GM21717 (cell line): ENCODE data around the gene HK1.
"Not testable (repeated sequence)": the region's sequence is repeated elsewhere in the genome, so short reads cannot be mapped to it uniquely, and the experiment has no call there.

Experiments used
- ATAC-seq: cut with Tn5 transposase; IDR thresholded peaks from one replicate; pipeline ENCODE4 v1.9.1; 2021; ENCODE audit warnings: mild to moderate bottlenecking, moderate library complexity; ENCODE audit not compliant: unreplicated experiment

Gene HK1

DNA sequence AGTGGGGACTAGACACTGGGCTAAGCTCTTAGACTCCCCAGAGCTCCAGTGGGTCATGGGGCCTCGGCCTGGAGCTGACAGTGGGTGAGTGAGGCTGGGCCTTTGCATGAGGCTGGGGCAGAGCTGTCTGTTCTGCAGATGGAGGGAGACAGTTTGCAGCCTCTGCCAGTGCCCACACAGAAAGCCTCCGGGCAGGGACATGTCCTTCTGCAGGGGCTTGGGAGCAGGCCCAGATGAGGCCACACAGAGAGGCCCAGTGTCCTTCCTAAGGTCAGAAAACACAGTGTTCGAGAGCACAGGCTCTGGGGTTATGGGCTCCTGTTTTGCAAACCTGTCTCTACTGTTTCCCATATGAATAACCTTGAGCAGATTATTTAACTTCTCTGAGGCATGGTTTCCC is 25.1 kb upstream of the HK1 start:
- no peak for ATAC-seq

- no peak for ATAC-seq
Measured at GRCh38 chr10:69254877-69255276, 23.4 kb upstream of the HK1 start.

- no peak for ATAC-seq
Measured at GRCh38 chr10:69259547-69260243, 18.6 kb upstream of the HK1 start.

GRCh38 chr10:69261184-69261583 is 17.1 kb upstream of the HK1 start:
- ATAC-seq = no peak

DNA sequence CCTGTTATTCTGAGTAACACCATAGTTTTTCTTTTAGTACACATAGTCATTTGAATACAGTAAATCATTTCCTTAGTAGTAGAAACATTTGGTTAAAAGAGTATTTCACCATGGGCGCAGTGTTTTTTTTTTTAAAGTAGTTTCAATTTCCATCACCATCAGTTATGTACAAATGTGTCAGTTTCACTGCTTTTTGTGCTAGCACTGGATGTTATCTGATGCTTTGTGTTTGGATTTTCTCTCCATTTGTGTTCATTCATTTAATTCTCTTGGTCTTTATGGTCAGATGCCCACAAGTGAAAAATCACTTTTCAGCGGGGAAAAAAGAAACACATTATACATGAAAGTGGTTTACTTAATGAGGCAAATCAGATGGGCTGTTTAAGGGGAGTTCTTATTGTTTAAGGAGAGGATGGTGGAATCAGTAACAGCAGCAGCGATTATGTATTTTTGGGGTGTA is 16.0 kb upstream of the HK1 start:
- ATAC-seq = no peak

- no peak for ATAC-seq
Measured at GRCh38 chr10:69265521-69265920, 12.8 kb upstream of the HK1 start.

- no peak for ATAC-seq
Measured at GRCh38 chr10:69268761-69269416, 9.4 kb upstream of the HK1 start.

DNA sequence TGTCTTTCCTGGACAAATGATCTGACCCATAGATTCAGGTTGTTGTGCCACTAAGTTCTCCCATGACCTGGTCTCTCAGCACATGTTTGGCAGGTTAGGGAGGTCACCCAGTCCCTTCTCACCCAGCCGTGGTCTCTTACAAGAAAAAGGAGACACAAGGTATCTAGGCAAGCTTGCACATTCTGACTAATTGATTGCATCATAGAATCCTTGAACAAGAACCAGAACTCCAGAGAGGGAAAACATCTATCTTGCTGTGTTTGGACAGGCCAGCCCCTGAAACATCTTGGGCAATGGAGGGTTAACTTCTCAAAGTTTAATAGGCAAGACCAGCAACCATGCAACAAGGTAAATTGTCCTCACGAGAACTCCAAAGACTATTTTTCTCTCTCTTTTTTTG is 8.5 kb upstream of the HK1 start:
- no peak for ATAC-seq

DNA sequence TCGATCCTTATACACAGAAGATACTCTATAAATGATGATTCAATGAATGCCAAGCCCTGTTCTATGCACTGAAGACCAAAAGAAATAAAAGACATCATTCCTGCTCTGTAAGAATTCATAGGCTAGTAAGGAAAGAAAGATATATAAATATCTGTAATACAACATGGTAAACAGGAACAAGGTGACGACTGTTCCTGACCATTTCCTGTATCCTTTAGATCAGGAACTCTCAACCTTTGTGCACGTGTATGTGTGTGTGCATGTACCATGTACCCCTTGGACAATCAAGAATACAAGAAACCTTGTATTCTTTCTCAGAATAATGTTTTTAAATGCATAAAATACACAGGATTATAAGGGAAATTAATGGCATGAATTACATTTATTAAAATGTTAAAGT is 7.3 kb upstream of the HK1 start:
- ATAC-seq = no peak

- ATAC-seq = no peak
Measured at GRCh38 chr10:69272624-69273023, 5.7 kb upstream of the HK1 start.

- ATAC-seq = no peak
Measured at GRCh38 chr10:69275444-69275843, 2.9 kb upstream of the HK1 start.

DNA sequence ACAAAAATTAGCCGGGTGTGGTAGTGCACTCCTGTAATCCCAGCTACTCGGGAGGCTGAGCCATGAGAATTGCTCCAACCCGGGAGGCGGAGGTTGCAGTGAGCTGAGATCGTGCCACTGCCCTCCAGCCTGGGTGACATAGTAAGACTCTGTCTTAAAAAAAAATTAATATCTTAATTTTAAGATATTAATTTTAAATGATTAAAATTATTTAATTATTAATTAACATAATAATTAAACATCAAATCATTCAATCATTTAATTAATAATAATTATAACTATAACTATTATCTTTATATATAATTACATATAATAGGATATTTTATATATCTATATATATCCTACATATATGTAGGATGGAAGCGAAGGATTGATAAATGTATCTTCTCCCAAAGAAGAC is 1.8 kb upstream of the HK1 start:
- ATAC-seq = no peak

GRCh38 chr10:69279110-69279509 is 814 bp downstream of the HK1 start:
- ATAC-seq = no peak

DNA sequence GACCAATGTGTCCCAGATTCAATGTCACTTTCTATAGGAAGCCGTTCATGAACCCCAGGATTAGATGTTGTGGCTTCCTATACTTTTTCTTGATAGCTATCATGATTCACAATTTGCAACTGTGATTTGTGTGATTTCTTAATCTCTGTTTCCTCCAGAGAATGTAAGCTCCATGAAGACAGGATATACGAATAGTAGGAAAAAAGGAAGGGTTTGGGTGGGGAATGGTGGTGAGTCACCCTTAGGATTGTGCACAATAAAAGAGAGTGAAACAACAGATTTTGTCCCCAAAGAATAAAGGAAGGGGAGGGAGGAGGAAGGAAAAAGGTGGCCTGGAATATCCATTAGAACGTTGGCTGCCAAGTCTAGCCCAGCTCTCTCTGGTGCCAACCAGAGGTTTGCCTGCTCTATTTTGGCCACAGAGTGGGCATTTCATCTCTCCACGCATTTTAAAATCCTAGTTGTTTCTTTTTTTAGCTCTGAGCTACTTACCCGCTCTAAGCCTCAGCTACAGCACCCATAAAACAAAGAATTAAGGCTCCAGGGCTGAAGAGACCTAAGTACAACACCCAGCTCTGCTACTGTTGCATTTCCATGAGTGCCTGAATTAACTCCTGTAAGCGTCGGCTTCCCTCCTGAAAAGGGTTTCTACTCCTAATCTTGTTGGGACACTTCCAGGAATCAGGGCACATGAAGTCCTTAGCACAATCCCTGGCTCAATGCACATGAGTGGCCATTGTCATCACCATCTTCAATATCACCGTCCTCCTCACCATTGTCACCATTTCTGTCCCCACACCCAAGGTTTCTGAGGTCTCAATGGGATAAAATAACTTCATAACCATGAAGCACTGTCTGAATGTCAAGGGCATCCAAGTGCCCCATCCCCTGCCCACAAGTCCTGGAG is 3.5 kb downstream of the HK1 start:
- no peak for ATAC-seq

GRCh38 chr10:69284402-69284801 is 6.1 kb downstream of the HK1 start:
- ATAC-seq = not testable (repeated sequence)

DNA sequence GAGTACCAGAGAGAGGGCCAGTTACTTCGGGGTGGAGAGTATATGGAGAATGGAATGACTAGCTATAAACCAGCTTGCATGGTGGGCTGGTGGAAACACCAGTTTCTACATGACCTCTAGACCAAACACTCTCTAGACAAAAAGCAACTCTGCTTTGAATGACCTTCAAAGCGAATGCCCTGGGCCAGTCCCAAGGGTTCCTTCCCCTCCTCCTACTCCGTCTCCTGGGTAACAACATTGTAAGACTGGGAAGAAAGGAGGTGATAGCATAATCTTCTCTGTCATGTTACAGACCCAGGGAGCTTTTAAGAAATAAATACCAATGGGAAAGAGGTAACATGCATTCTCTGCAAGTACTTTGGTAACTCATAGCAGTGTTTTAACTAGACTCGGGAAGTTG is 7.4 kb downstream of the HK1 start:
- no peak for ATAC-seq

- ATAC-seq = no peak
Measured at GRCh38 chr10:69287181-69287580, 8.9 kb downstream of the HK1 start.

DNA sequence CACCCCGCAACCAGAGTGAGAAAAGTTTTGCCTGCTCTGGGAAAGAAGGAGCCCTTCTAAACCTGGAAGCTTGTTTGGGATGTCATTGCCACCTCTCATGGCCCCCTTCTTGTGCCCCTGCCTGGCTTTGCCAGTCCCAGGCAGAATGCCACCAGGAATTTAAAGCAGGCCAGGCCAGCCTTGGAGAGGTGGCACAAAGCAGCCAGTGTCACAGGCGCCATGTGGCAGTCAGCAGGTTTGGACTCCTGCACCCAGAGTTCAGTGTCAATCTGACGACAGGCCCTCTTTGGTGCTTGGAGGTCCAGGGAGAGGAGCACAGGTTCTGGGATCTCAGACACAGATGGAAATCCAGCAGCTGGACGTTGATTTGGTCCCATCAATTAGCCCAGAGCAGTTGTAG is 12.7 kb downstream of the HK1 start:
- no peak for ATAC-seq

DNA sequence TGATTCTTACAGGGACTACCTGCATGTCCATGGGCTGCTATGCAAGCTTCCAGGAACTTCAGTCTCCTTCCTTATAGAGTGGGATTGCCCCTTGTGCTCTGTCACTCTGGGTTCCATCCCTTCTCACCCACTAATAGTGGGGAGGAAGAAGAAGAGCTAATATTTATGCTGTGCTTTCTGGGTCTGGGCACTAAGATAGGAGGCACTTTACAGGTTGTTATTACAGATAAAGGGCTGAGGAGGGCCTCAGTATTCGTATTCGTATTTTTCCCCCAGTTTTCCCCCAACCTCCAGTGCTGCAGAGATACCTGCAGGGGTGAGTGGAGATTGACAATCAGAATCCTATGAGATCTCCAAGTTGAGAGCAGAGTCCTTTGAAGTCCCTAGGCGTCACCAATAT is 14.2 kb downstream of the HK1 start:
- no peak for ATAC-seq

- ATAC-seq = no peak
Measured at GRCh38 chr10:69295027-69295636, 16.8 kb downstream of the HK1 start.

DNA sequence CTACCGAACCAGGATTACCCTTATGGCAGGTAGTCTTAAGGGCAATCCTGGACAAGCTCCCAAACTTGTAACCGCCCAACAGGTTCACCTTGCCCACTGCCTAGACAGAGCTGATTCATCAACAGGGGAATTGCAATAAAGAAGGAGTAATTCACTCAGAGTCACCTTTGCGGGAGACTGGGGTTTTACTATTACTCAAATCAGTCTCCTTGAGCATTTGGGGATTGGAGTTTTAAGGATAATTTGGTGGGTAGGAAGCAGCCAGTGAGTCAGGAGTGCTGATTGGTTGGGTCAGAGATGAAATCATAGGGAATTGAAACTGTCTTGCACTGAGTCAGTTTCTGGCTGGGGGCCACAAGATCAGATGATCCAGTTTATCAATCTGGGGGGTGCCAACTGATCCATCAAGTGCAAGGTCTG is 25.3 kb downstream of the HK1 start:
- no peak for ATAC-seq
